Astrocyte (in vitro differentiated cells and primary cell): ENCODE measurements around the gene SDC4.

Experiments used
- CTCF ChIP-seq: IDR thresholded peaks from 2 replicates; pipeline ENCODE4 v1.5.1; 2011; ENCODE audit warnings: low read depth, mild to moderate bottlenecking, inconsistent platforms, low read length, moderate library complexity; ENCODE audit not compliant: insufficient read depth
- EZH2 ChIP-seq: IDR thresholded peaks from 2 replicates; pipeline ENCODE4 v1.6.1; 2012; ENCODE audit warnings: mild to moderate bottlenecking, low read length, inconsistent platforms; ENCODE audit not compliant: insufficient read depth

- TF ChIP-seq CTCF (no peak), EZH2 (no peak)
These were observed 39.0 kb upstream of the SDC4 start for GRCh38 chr20:45387274-45387673.
